ENCODE data around the gene ANO8.
A peak's percentile ranks its signal among the peaks of the same experiment; 100 is the strongest.
"Not testable (repeated sequence)": the region's sequence is repeated elsewhere in the genome, so short reads cannot be mapped to it uniquely, and the experiment has no call there.

ANO8 gene

DNA sequence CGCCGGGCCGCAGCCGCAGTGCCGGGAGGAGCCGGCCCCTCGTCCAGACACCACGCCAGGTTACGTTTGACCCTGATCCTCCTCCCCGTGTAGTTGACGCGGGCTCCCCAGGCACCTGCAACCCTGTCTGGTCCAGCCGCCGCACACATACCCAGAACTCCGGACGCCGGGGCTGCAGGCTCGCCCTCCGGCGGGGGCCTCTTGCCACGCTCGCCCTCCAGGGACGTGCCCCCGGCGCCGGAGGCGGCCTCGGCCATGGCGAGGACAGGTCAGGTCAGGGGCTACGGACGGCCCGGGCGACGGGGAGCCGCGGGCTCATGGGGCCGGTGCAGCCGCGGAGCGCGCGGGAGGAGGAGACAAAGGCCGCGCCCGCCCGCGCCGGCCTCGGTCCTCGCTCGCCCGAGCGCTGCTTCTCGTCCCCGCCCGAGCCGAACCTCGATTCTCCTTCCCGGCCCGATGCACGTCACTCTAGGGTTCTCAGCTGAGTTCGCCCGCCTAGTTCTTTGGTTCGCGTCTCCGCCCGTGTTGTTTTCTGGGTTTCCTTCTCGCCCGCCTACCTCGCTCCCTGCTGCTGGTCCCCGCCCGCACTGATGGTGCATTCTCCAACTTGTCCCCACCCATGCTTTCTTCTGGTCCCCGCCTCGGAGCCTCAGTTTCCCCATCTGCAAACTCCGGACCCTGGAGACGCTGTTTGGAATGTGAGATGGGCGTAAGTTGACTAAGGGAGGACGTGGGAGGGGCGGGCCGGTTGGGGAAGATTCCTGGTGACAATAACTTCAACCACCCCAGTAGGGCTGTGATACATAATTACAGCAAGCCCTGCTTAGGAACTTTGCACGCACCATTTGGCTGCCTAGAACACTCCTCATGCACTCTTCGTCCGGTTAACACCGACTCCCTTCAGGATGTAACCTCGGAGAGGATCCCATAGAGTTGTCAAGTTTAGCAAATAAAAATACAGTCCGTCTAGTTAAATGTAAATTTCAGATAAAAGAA is at the start of gene ANO8:
Gene ANO8, minus strand, starts transcription at position 442 of the 996 bp plus-strand sequence. Its CDS starts 185 bp downstream, at position 257.
- DNase-seq (ENCODE audit: low spot score) = peak; percentile 96

GRCh38 chr19:17380426-17381138 is 45.9 kb upstream of the ANO8 start:
- DNase-seq (ENCODE audit: low spot score) = no peak

DNA sequence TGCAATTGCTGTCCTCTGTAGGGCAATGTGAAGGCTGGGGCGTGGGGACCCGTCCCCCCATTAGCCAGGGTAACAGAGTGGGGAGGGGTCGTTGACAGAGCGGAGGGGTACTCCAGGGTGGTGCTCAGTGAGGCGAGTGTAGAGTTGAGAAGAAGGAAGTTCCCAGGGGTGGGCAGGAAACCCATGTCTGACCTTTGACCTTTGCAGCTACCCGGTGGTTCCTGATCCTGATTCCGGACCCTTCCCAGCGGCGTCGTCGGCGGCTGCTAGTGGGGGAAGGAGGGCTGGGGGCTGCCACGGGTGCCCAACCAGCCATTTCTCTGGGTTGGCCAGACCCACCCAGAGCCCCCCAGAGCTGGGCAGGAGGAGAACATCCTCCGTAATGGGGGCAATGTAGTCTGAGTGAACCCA is 44.6 kb upstream of the ANO8 start:
- DNase-seq (ENCODE audit: low spot score) = peak; percentile 75

DNA sequence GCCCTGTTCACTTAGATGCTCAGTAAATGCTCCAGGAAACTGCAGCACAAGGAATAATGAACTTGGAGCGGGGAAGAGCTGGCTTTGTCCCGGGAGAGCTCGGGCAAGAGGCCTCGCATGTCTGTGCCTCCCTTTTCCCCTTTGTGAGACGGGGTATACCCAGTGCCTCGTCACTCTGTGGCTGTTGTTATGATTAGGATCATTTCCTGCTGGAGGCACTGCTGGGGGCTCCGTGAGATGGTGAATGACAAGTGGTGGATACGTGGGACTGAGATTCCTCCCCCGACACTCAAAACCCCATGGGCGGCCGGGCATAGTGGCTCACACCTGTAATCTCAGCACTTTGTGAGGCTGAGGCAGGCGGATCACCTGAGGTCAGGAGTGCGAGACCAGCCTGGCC is 43.6 kb upstream of the ANO8 start:
- DNase-seq (ENCODE audit: low spot score) = no peak

GRCh38 chr19:17376935-17377600 is 42.4 kb upstream of the ANO8 start, which contains the start of gene PLVAP:
PLVAP (minus strand) TSS chr19:17377342; CDS start chr19:17377288, 54 bp downstream.
- DNase-seq (ENCODE audit: low spot score) = no peak

- DNase-seq (ENCODE audit: low spot score) = no peak
These were observed 35.5 kb upstream of the ANO8 start for GRCh38 chr19:17370026-17370587.

GRCh38 chr19:17365361-17365760 is 30.7 kb upstream of the ANO8 start:
- no peak for DNase-seq (ENCODE audit: low spot score)

GRCh38 chr19:17363852-17364605 is 29.4 kb upstream of the ANO8 start:
- not testable (repeated sequence) for DNase-seq (ENCODE audit: low spot score)

- DNase-seq (ENCODE audit: low spot score) = no peak
These were observed 25.5 kb upstream of the ANO8 start for GRCh38 chr19:17359905-17360800.

- DNase-seq (ENCODE audit: low spot score) = no peak
These were observed 23.7 kb upstream of the ANO8 start for GRCh38 chr19:17358395-17358794.

DNA sequence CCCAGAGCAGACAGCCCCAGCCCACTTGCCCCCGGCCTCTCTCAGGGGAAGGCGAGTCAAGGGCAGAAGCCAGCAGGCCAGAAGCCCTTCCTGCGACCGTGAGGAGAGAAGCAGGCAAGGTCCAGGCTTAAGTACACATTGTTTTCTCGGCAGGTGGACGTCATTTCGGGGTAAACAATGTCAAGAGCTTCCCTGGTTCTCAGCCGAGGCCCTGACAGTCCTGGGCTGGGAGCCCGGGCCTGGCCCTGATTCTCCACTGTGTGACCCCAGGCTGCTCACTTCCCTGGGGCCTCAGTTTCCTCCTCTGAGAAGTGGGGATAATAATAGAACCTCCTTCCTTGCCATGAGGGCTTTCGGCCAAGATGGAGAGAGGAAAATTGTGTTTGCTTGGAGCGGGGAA is 23.1 kb upstream of the ANO8 start:
- no peak for DNase-seq (ENCODE audit: low spot score)

GRCh38 chr19:17357078-17357666 is 22.5 kb upstream of the ANO8 start:
- no peak for DNase-seq (ENCODE audit: low spot score)

DNA sequence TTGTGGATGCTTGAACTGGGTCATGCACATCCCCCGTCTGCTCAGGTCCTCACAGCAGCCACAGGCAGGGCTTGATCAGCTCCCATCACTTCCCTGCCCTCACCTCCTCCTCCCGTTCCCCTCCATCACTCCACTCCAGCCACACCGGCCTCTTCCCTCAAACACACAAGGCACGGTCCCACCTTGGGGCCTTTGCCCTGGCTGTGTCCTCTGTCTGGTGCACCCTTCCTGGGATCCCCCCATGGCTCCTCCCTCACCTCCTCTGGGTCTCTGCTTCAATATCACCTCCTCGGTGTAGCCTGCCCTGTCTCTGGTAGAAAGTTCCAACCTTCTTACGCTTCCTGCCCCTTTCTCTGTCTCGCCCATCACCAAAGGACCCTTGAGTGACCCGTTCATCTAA is 18.7 kb upstream of the ANO8 start:
- DNase-seq (ENCODE audit: low spot score) = no peak

- DNase-seq (ENCODE audit: low spot score) = no peak
These were observed 18.1 kb upstream of the ANO8 start for GRCh38 chr19:17352608-17353280.

DNA sequence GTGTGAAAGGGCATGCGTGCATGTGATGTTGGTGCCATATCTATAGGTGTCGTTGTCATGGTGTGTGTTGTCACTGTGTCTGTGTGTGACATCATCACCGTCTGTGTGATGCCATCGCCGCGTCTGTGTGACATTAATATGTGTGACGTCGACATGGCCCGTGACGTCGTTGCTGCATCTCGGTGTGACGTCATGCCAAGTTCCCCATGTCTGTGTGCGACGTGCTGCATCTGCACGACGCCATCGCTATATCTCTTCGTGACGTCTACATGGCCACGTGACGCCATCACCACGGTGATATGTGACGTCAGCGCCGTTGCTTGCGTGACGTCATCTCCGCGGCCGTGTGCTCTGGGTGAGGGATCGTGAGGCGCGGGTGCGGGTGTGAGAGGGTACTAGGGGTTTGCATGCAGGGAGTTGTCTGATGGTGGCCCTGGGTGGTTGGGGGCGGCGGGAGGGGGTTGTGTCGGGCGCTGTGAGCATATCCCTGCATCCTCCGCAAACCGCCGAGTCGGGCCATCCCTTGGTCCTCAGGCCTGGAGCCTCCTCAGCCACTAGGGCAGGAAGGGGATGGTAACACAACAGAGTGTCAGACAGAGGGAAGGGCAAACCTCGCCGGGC is 17.3 kb upstream of the ANO8 start:
- DNase-seq (ENCODE audit: low spot score) = no peak

DNA sequence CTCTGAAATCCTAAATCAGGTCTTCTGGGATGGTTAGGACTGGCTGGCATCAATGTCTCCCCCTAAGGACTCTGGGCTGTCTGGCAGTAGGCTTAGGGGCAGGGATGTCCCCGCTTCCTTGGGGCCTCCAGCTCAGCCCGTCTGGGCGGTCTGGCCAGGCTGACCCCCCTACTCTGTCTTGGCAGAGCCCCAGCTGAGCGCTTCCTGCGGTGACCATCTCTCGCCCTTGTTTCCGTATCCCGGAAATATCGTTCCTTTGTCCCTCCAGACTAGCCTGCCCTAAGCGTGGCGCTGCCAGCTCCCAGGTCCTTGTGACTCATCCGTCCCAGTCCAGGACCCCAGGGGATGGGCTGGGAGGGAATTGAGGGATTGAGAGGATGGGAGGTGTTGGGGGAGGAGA is 14.0 kb upstream of the ANO8 start:
- peak; percentile 63 for DNase-seq (ENCODE audit: low spot score)

DNA sequence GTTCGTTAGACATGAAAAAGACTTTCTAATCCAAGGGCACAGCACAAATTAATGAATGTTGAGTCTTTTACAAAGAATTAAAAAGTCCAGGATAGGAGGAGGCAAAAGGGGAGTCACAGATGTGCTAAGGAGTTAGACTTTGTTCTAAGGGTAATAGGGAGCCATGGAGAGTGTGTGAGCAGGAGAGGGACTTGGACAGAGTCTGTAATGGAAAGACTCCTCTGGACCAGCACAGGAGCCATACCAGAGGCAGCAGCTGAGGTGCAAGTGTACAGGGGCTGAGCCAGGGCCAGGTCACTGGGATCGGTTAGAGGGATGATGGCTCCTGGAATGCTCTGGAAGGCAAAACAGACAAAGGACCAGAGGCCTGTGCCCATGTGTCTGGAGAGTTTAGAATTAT is 13.2 kb upstream of the ANO8 start:
- DNase-seq (ENCODE audit: low spot score) = no peak

- no peak for DNase-seq (ENCODE audit: low spot score)
These were observed 12.7 kb upstream of the ANO8 start for GRCh38 chr19:17347361-17347760.

Measured in ecto neural progenitor cell (in vitro differentiated cells).